Keratinocyte (primary cell): ENCODE results near the gene UGT1A8. TPM values are rescaled to one million over a fixed set of nuclear protein-coding genes. Genes with fewer than 3 reads are reported as not detected.

Source experiments
- DNase-seq: peaks from one replicate; pipeline ENCODE4 v3.0.0-alpha.2; 2011; ENCODE audit warnings: low read depth, missing footprints, low spot score
- FAIRE-seq: peaks from 2 replicates; lab custom pipeline; 2011; peaks lifted over from hg19 to GRCh38; lab: Jason Lieb, UNC
- H2AFZ ChIP-seq: 2 replicates; pipeline ENCODE4 v1.6.0; 2012; ENCODE audit warnings: low read length, control low read depth, inconsistent platforms; ENCODE audit not compliant: control insufficient read depth
- H3K27ac ChIP-seq: 2 replicates; pipeline ENCODE4 v1.5.1; 2011; ENCODE audit warnings: low read length; ENCODE audit not compliant: control insufficient read depth, insufficient read depth
- H3K27me3 ChIP-seq: 3 replicates; pipeline ENCODE4 v1.6.0; 2011; ENCODE audit warnings: low read length; ENCODE audit not compliant: control insufficient read depth, insufficient read depth; ENCODE audit errors: extremely low read depth
- H3K36me3 ChIP-seq, 2 experiments: 2 replicates in 1 of 2; 3 replicates in 1 of 2; pipeline ENCODE4 v1.5.1; 2011; ENCODE audit warnings: low read length in 2 of 2, mild to moderate bottlenecking in 1 of 2; ENCODE audit not compliant: control insufficient read depth in 2 of 2, insufficient read depth in 2 of 2; ENCODE audit errors: extremely low read depth in 1 of 2
- H3K4me1 ChIP-seq: 3 replicates; pipeline ENCODE4 v1.5.1; 2011; ENCODE audit warnings: low read length; ENCODE audit not compliant: control insufficient read depth, insufficient read depth; ENCODE audit errors: extremely low read depth
- H3K4me2 ChIP-seq: 3 replicates; pipeline ENCODE4 v1.6.0; 2011; ENCODE audit warnings: low read depth, low read length; ENCODE audit not compliant: control insufficient read depth, insufficient read depth; ENCODE audit errors: extremely low read depth
- H3K4me3 ChIP-seq, 3 experiments: fragments of 200-600 bp in 1 of 3; sonication (generic) in 1 of 3; 2 replicates in 2 of 3; 3 replicates in 1 of 3; pipeline ENCODE4 v1.5.1; 2011 to 2016; ENCODE audit warnings: low read length in 3 of 3, mild to moderate bottlenecking in 3 of 3, control low read depth in 2 of 3, inconsistent platforms in 1 of 3, low read depth in 1 of 3, mixed read lengths in 1 of 3, mixed run types in 1 of 3, moderate library complexity in 1 of 3; ENCODE audit not compliant: control insufficient read depth in 2 of 3, insufficient read depth in 2 of 3; ENCODE audit errors: extremely low read depth in 1 of 3
- H3K79me2 ChIP-seq: 2 replicates; pipeline ENCODE4 v1.6.0; 2012; ENCODE audit warnings: low read length; ENCODE audit not compliant: control insufficient read depth, insufficient read depth
- H3K9ac ChIP-seq: 3 replicates; pipeline ENCODE4 v1.6.0; 2011; ENCODE audit warnings: low read length; ENCODE audit not compliant: control insufficient read depth, insufficient read depth; ENCODE audit errors: extremely low read depth
- H3K9me1 ChIP-seq: 3 replicates; pipeline ENCODE4 v1.6.0; 2011; ENCODE audit warnings: low read length; ENCODE audit not compliant: control insufficient read depth, insufficient read depth; ENCODE audit errors: extremely low read depth
- H3K9me3 ChIP-seq: 2 replicates; pipeline ENCODE4 v1.5.1; 2012; ENCODE audit warnings: low read depth, low read length; ENCODE audit not compliant: control insufficient read depth
- H4K20me1 ChIP-seq: 3 replicates; pipeline ENCODE4 v1.6.0; 2011; ENCODE audit warnings: low read length; ENCODE audit not compliant: control insufficient read depth, insufficient read depth; ENCODE audit errors: extremely low read depth
- EZH2 ChIP-seq: IDR thresholded peaks from one replicate; pipeline ENCODE4 v1.6.1; 2012; ENCODE audit warnings: inconsistent platforms, mild to moderate bottlenecking, low read length, moderate library complexity
- dilution Hi-C: fragments of 300-500 bp; cut with MboI; formaldehyde crosslinking; loops from one replicate; pipeline ENCODE4 v1.7.0; 2020; ENCODE audit warnings: low sequenced_read_pairs; ENCODE audit not compliant: extremely low pct_ligation_motif_present
- polyA plus RNA-seq, 5 experiments: library from polyadenylated mRNA; depleted of rRNA in 3 of 5; stranded (reverse) in 3 of 5; stranded (forward) in 1 of 5; unstranded in 1 of 5; fragments of >200 nt; gene quantifications; 1 replicate in 1 of 5; 2 replicates in 3 of 5; 3 replicates in 1 of 5; pipeline versions ENCODE4 v1.2.1 to v1.2.3, GENCODE V29; 2011 to 2012; ENCODE audit warnings: missing spikeins in 2 of 5, low read depth in 1 of 5, low replicate concordance in 1 of 5
- TF ChIP-seq, protein P1 (sequence below), 3 experiments: IDR thresholded peaks in 1 of 3; conservative IDR thresholded peaks in 1 of 3; optimal IDR thresholded peaks in 1 of 3; 2 replicates in 2 of 3; 3 replicates in 1 of 3; pipeline versions ENCODE3 to v1.5.1; 2011; ENCODE audit warnings: low read length in 3 of 3, mild to moderate bottlenecking in 3 of 3, moderate library complexity in 2 of 3, control low read depth in 1 of 3, inconsistent platforms in 1 of 3; ENCODE audit not compliant: insufficient read depth in 2 of 3; ENCODE audit errors: extremely low read depth in 1 of 3

UGT1A8 gene
- polyA plus RNA-seq, 1 donor (not counting 4 experiments of a cell fraction or from before 2014, with no cell fraction given): 0.64 TPM

DNA sequence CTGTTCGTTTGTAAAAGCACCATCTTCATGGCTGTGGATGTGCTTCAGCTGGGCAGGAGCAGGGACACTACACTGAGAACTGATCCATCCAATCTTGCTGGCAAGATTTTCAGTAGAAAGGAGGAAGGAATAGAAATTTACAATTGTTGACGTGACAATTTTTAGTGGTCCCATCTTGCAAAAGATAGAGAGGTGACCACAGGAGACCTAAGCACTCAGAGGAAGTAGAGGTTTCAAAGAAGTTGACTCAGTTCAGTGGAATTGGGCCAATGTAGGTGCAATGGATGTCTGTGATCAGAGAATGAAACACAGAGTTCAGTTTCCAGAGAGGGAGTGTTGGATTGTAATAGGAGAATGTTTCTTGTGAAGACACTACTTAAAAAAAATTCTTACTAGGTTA lies 96.7 kb downstream of the UGT1A8 start:
- Histone ChIP-seq H3K4me2 (no peak overlapping the region), H3K9ac (no peak overlapping the region), H3K9me1 (no peaks in the 10 kb centered on the region), H4K20me1 (no peaks in the 10 kb centered on the region), H3K27ac (no peak overlapping the region), H3K27me3 (no peaks in the 10 kb centered on the region), H3K36me3 (peaks cover 3 to 13% of the 10 kb centered on the region in 2 experiments), H3K4me1 (peaks cover 7% of the 10 kb centered on the region), H3K79me2 (peaks cover 31% of the 10 kb centered on the region), H3K9me3 (no peaks in the 10 kb centered on the region), H2AFZ (no peak overlapping the region), H3K4me3 (no peak overlapping the region)
- no peak for TF ChIP-seq EZH2
- TF ChIP-seq, protein P1, sequence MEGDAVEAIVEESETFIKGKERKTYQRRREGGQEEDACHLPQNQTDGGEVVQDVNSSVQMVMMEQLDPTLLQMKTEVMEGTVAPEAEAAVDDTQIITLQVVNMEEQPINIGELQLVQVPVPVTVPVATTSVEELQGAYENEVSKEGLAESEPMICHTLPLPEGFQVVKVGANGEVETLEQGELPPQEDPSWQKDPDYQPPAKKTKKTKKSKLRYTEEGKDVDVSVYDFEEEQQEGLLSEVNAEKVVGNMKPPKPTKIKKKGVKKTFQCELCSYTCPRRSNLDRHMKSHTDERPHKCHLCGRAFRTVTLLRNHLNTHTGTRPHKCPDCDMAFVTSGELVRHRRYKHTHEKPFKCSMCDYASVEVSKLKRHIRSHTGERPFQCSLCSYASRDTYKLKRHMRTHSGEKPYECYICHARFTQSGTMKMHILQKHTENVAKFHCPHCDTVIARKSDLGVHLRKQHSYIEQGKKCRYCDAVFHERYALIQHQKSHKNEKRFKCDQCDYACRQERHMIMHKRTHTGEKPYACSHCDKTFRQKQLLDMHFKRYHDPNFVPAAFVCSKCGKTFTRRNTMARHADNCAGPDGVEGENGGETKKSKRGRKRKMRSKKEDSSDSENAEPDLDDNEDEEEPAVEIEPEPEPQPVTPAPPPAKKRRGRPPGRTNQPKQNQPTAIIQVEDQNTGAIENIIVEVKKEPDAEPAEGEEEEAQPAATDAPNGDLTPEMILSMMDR (optimal IDR thresholded peaks at IDR 0.05 in 1 of 3, IDR thresholded peaks at IDR 0.05 in 1 of 3, conservative IDR thresholded peaks at IDR 0.05 in 1 of 3; ENCODE audit: extremely low read depth in 1 of 3, insufficient read depth in 2 of 3, low read length in 3 of 3): no peak
- no peak for FAIRE-seq
- dilution Hi-C loops: no loop called here
- DNase-seq: no peak

DNA sequence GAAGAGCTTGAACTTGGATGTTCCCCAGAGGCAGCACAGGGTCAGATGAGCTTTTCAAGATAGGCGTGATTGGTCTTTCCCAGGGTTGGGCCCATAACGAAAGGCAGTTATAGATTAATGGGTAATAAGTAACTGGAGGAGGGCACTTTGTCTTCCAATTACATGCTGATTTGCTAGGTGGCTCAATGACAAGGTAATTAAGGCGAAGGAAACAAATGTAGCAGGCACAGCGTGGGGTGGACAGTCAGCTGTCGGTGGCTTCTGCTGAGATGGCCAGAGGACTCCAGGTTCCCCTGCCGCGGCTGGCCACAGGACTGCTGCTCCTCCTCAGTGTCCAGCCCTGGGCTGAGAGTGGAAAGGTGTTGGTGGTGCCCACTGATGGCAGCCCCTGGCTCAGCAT lies 101.1 kb downstream of the UGT1A8 start, which contains the start of gene UGT1A4:
Gene UGT1A4 (plus strand): TSS at position 185 of the 400 bp plus-strand sequence. CDS start 85 bp downstream, at position 270.
- TF ChIP-seq EZH2: no peak
- TF ChIP-seq, protein P1 (optimal IDR thresholded peaks at IDR 0.05 in 1 of 3, IDR thresholded peaks at IDR 0.05 in 1 of 3, conservative IDR thresholded peaks at IDR 0.05 in 1 of 3; ENCODE audit: extremely low read depth in 1 of 3, insufficient read depth in 2 of 3, low read length in 3 of 3): no peak
- no peak within 1 kb of the TSS for H3K4me3 ChIP-seq
- H4K20me1 ChIP-seq: no peaks in the 10 kb centered on the region
- H3K4me2 ChIP-seq: no peak within 1 kb of the TSS
- no peaks in the 10 kb centered on the region for H3K9me1 ChIP-seq
- FAIRE-seq (no peak), DNase-seq (no peak)
- H2AFZ ChIP-seq: no peak within 1 kb of the TSS
- no peaks in the 10 kb centered on the region for H3K36me3 ChIP-seq
- H3K9ac ChIP-seq: no peak within 1 kb of the TSS
- H3K9me3 ChIP-seq: no peaks in the 10 kb centered on the region
- no peak within 1 kb of the TSS for H3K27ac ChIP-seq
- dilution Hi-C loops: no loop called here
- H3K27me3 ChIP-seq: no peaks in the 10 kb centered on the region
- peaks cover 11% of the 10 kb centered on the region for H3K79me2 ChIP-seq
- H3K4me1 ChIP-seq: peaks cover 2% of the 10 kb centered on the region
